ENCODE results near the gene RNF13. TPM values are rescaled to one million over a fixed set of nuclear protein-coding genes. Genes with fewer than 3 reads are reported as not detected.
"Not testable (repeated sequence)": the region's sequence is repeated elsewhere in the genome, so short reads cannot be mapped to it uniquely, and the experiment has no call there.

The RNF13 gene
- total RNA-seq, 1 experiment from 2014 or later = 37.3 TPM

GRCh38 chr3:149800693-149801092 lies 12.3 kb upstream of the RNF13 start:
- no peak for DNase-seq (ENCODE audit: low read depth)

- no peak for DNase-seq (ENCODE audit: low read depth)
Observed at GRCh38 chr3:149801195-149801594, 11.8 kb upstream of the RNF13 start.

- no peak for DNase-seq (ENCODE audit: low read depth)
Observed at GRCh38 chr3:149801639-149802038, 11.4 kb upstream of the RNF13 start.

GRCh38 chr3:149806171-149806778 lies 6.7 kb upstream of the RNF13 start:
- peak; percentile 42 for DNase-seq (ENCODE audit: low read depth)

GRCh38 chr3:149808209-149808829 lies 4.7 kb upstream of the RNF13 start:
- peak; percentile 83 for DNase-seq (ENCODE audit: low read depth)

GRCh38 chr3:149809699-149810098 lies 3.3 kb upstream of the RNF13 start:
- DNase-seq (ENCODE audit: low read depth) = no peak

- DNase-seq (ENCODE audit: low read depth) = no peak
Observed at GRCh38 chr3:149810846-149811245, 2.2 kb upstream of the RNF13 start.

- DNase-seq (ENCODE audit: low read depth) = no peak
Observed at GRCh38 chr3:149812165-149812605, 830 bp upstream of the RNF13 start.

- peak; percentile 67 for DNase-seq (ENCODE audit: low read depth)
Observed at GRCh38 chr3:149813367-149814281, 609 bp downstream of the RNF13 start.

- no peak for DNase-seq (ENCODE audit: low read depth)
Observed at GRCh38 chr3:149815321-149815720, 2.3 kb downstream of the RNF13 start.

GRCh38 chr3:149815728-149816127 lies 2.7 kb downstream of the RNF13 start:
- no peak for DNase-seq (ENCODE audit: low read depth)

- no peak for DNase-seq (ENCODE audit: low read depth)
Observed at GRCh38 chr3:149816311-149816710, 3.3 kb downstream of the RNF13 start.

GRCh38 chr3:149816986-149817385 lies 4.0 kb downstream of the RNF13 start:
- DNase-seq (ENCODE audit: low read depth) = peak; percentile 22

- peak; percentile 9 for DNase-seq (ENCODE audit: low read depth)
Observed at GRCh38 chr3:149819432-149819831, 6.4 kb downstream of the RNF13 start.

- peak; percentile 78 for DNase-seq (ENCODE audit: low read depth)
Observed at GRCh38 chr3:149820183-149820582, 7.2 kb downstream of the RNF13 start.

- DNase-seq (ENCODE audit: low read depth) = no peak
Observed at GRCh38 chr3:149826636-149827035, 13.6 kb downstream of the RNF13 start.

GRCh38 chr3:149828390-149828789 lies 15.4 kb downstream of the RNF13 start:
- no peak for DNase-seq (ENCODE audit: low read depth)

- DNase-seq (ENCODE audit: low read depth) = not testable (repeated sequence)
Observed at GRCh38 chr3:149829631-149830030, 16.6 kb downstream of the RNF13 start.

- DNase-seq (ENCODE audit: low read depth) = no peak
Observed at GRCh38 chr3:149830902-149831301, 17.9 kb downstream of the RNF13 start.

GRCh38 chr3:149831321-149831720 lies 18.3 kb downstream of the RNF13 start:
- DNase-seq (ENCODE audit: low read depth) = no peak

GRCh38 chr3:149832086-149832485 lies 19.1 kb downstream of the RNF13 start:
- peak; percentile 27 for DNase-seq (ENCODE audit: low read depth)

- no peak for DNase-seq (ENCODE audit: low read depth)
Observed at GRCh38 chr3:149833241-149833640, 20.2 kb downstream of the RNF13 start.

- DNase-seq (ENCODE audit: low read depth) = not testable (repeated sequence)
Observed at GRCh38 chr3:149838491-149838890, 25.5 kb downstream of the RNF13 start.
